K562 (cell line): Measurements from ENCODE around the gene MBNL2. TPM values are rescaled to one million over a fixed set of nuclear protein-coding genes. Genes with fewer than 3 reads are reported as not detected.

Source experiments
- ATAC-seq: fragments of 200-7000 bp; cut with Tn5 transposase; 3 replicates; pipeline ENCODE4 v1.9.1; 2020; ENCODE audit warnings: moderate library complexity
- BruUV-seq: library from RNA; stranded (reverse); fragments of 400-500 nt; replicated peaks from 2 replicates; lab custom pipeline; 2021; lab: Mats Ljungman, UMichigan
- CTCF ChIA-PET: fragments of 300-600 bp; formaldehyde crosslinking; extraction: SDS; loops from one replicate; lab custom pipeline; 2021; ENCODE audit warnings: low intra/inter-chr PET ratio; lab: Yijun Ruan, JAX
- POLR2A ChIA-PET: fragments of 300-600, 350-650 bp; sonication (Branson Sonifier 250); formaldehyde crosslinking; extraction: SDS; loops from one replicate; lab custom pipeline; 2021; ENCODE audit warnings: antibody characterized with exemption, inconsistent platforms; lab: Yijun Ruan, JAX
- DNase-seq, 4 experiments: peaks; one replicate each; pipeline versions ENCODE4 v3.0.0 to v3.0.0-alpha.2; 2011 to 2018; ENCODE audit warnings: low spot score in 3 of 4, mixed read lengths in 3 of 4; ENCODE audit errors: extremely low read depth in 1 of 4
- FAIRE-seq: peaks from 2 replicates; lab custom pipeline; 2011; peaks lifted over from hg19 to GRCh38; lab: Jason Lieb, UNC
- H2AFZ ChIP-seq: 2 replicates; pipeline ENCODE4 v1.6.0; 2011; ENCODE audit warnings: low read depth, low read length, control low read depth, inconsistent platforms
- H3K27ac ChIP-seq: fragments of 200-600 bp; 3 replicates; pipeline ENCODE4 v1.8.0; 2011; ENCODE audit warnings: low read depth, mild to moderate bottlenecking, control low read depth, inconsistent platforms, low read length, moderate library complexity, mixed read lengths; ENCODE audit errors: extremely low read depth
- H3K27me3 ChIP-seq, 2 experiments: fragments of 300-600 bp in 1 of 2; 2 replicates in 1 of 2; 3 replicates in 1 of 2; pipeline versions ENCODE4 v1.6.0 to v1.8.0; 2011; ENCODE audit warnings: inconsistent platforms in 2 of 2, low read length in 2 of 2, mild to moderate bottlenecking in 1 of 2, mixed read lengths in 1 of 2, moderate library complexity in 1 of 2; ENCODE audit not compliant: control insufficient read depth in 2 of 2, insufficient read depth in 2 of 2
- H3K36me3 ChIP-seq: fragments of 300-600 bp; 3 replicates; pipeline ENCODE4 v1.8.0; 2011; ENCODE audit warnings: mild to moderate bottlenecking, low read length, inconsistent platforms; ENCODE audit not compliant: control insufficient read depth, insufficient read depth
- H3K4me1 ChIP-seq, 2 experiments: fragments of 200-600 bp in 1 of 2; replicated peaks in 1 of 2; 2 replicates in 1 of 2; 3 replicates in 1 of 2; pipeline versions ENCODE4 v1.5.1 to v1.8.0; 2011; ENCODE audit warnings: inconsistent platforms in 2 of 2, low read length in 2 of 2, mild to moderate bottlenecking in 1 of 2, mixed read lengths in 1 of 2, moderate library complexity in 1 of 2; ENCODE audit not compliant: control insufficient read depth in 2 of 2, insufficient read depth in 2 of 2
- H3K4me2 ChIP-seq: 2 replicates; pipeline ENCODE4 v1.6.1; 2011; ENCODE audit warnings: low read length, control low read depth, inconsistent platforms, mixed read lengths; ENCODE audit not compliant: insufficient read depth
- H3K4me3 ChIP-seq: fragments of 200-600 bp; sonication (generic), shearing (Covaris generic); 2 replicates; pipeline ENCODE4 v1.5.1; 2016; ENCODE audit warnings: control low read depth, inconsistent platforms
- H3K79me2 ChIP-seq: fragments of 200-600 bp; 3 replicates; pipeline ENCODE4 v1.8.0; 2011; ENCODE audit warnings: low read length, inconsistent platforms; ENCODE audit not compliant: control insufficient read depth, insufficient read depth
- H3K9ac ChIP-seq, 2 experiments: 2 replicates each; pipeline versions ENCODE4 v1.6.0 to v1.6.1; 2011; ENCODE audit warnings: low read depth in 2 of 2, low read length in 2 of 2, control low read depth in 1 of 2, inconsistent platforms in 1 of 2, mild to moderate bottlenecking in 1 of 2, mixed read lengths in 1 of 2; ENCODE audit not compliant: insufficient read depth in 1 of 2
- H3K9me1 ChIP-seq: one replicate; pipeline ENCODE4 v1.6.0; 2011; ENCODE audit warnings: inconsistent platforms, mild to moderate bottlenecking, low read length, moderate library complexity; ENCODE audit not compliant: control insufficient read depth, insufficient read depth
- H3K9me3 ChIP-seq: replicated peaks from 2 replicates; pipeline ENCODE4 v1.5.1; 2011; ENCODE audit warnings: low read depth, low read length, inconsistent platforms; ENCODE audit not compliant: control insufficient read depth, insufficient read depth
- H4K20me1 ChIP-seq: replicated peaks from 2 replicates; pipeline ENCODE4 v1.6.1; 2011; ENCODE audit warnings: low read length, inconsistent platforms, mixed read lengths; ENCODE audit not compliant: control insufficient read depth, insufficient read depth
- ADNP ChIP-seq: fragments of 200-800 bp; sonication (Bioruptor generic); IDR thresholded peaks from 2 replicates; pipeline ENCODE4 v1.6.1; 2016; ENCODE audit warnings: missing genetic modification characterization, missing compliant biosample characterization
- BCOR ChIP-seq: fragments of 450-650 bp; IDR thresholded peaks from 2 replicates; pipeline ENCODE4 v1.6.1; 2016
- BRD4 ChIP-seq: fragments of 200-600 bp; sonication (generic); IDR thresholded peaks from 2 replicates; pipeline ENCODE4 v1.6.1; 2017; ENCODE audit warnings: inconsistent platforms
- DIDO1 ChIP-seq: fragments of 450-650 bp; IDR thresholded peaks from 2 replicates; pipeline ENCODE4 v1.6.1; 2016; ENCODE audit warnings: low read depth, missing biosample characterization, missing genetic modification characterization
- ESRRB ChIP-seq: fragments of 250-450 bp; sonication (Bioruptor Pico); IDR thresholded peaks from 2 replicates; pipeline ENCODE4 v1.5.0; 2020; ENCODE audit warnings: mild to moderate bottlenecking, moderate library complexity, borderline replicate concordance
- JUNB ChIP-seq: fragments of 450-650 bp; formaldehyde crosslinking; conservative IDR thresholded peaks from 2 replicates; pipeline ENCODE4 v1.4.0; 2020; ENCODE audit warnings: mild to moderate bottlenecking
- KDM1A ChIP-seq, 2 experiments: fragments of 450-650 bp; IDR thresholded peaks; 2 replicates each; pipeline ENCODE4 v1.6.1; 2016; ENCODE audit warnings: mild to moderate bottlenecking in 2 of 2
- POU5F1 ChIP-seq: fragments of 150-350 bp; IDR thresholded peaks from 2 replicates; pipeline ENCODE4 v1.6.1; 2014; ENCODE audit warnings: borderline replicate concordance, low read length, low read depth, mild to moderate bottlenecking; ENCODE audit not compliant: partially characterized antibody
- RBM25 ChIP-seq: fragments of 200-400 bp; formaldehyde crosslinking; IDR thresholded peaks from 2 replicates; pipeline ENCODE4 v1.6.1; 2018; ENCODE audit warnings: low read length, low read depth, moderate library complexity; ENCODE audit not compliant: severe bottlenecking
- RBM34 ChIP-seq: fragments of 200-400 bp; formaldehyde crosslinking; IDR thresholded peaks from 2 replicates; pipeline ENCODE4 v1.6.1; 2018; ENCODE audit warnings: low read length, borderline replicate concordance; ENCODE audit not compliant: insufficient read depth
- SAFB ChIP-seq: fragments of 200-400 bp; formaldehyde crosslinking; IDR thresholded peaks from 2 replicates; pipeline ENCODE4 v1.6.1; 2017; ENCODE audit warnings: low read depth, low read length, borderline replicate concordance
- SMARCB1 ChIP-seq: IDR thresholded peaks from 2 replicates; pipeline ENCODE4 v1.6.1; 2011; ENCODE audit warnings: improper control_type of control experiment, low read depth; ENCODE audit not compliant: insufficient read length
- SREBF2 ChIP-seq: sonication (generic); formaldehyde crosslinking; IDR thresholded peaks from 2 replicates; pipeline ENCODE4 v1.4.0; 2020; ENCODE audit warnings: mild to moderate bottlenecking, missing genetic modification reagents
- SRF ChIP-seq, 2 experiments: fragments of 250-450, 450-650 bp in 1 of 2; sonication (Bioruptor Pico) in 1 of 2; sonication (generic) in 1 of 2; formaldehyde crosslinking; IDR thresholded peaks; 2 replicates each; pipeline versions ENCODE4 v1.5.0 to v1.5.1; 2020 to 2022; ENCODE audit warnings: mild to moderate bottlenecking in 1 of 2, missing genetic modification reagents in 1 of 2
- SRSF9 ChIP-seq: fragments of 200-400 bp; formaldehyde crosslinking; IDR thresholded peaks from 2 replicates; pipeline ENCODE4 v1.6.1; 2017; ENCODE audit warnings: low read depth, low read length, borderline replicate concordance
- WGBS: fragments of 100-300 bp; shearing (Covaris generic); methylation state at CpG from one replicate; pipeline ENCODE4 v1.1.6; 2016; ENCODE audit warnings: low coverage, mixed read lengths; ENCODE audit not compliant: insufficient coverage; ENCODE audit errors: missing lambda C conversion rate; 5-methylcytosine and 5-hydroxymethylcytosine counted together
- in situ Hi-C: fragments of 300-500 bp; cut with MboI; formaldehyde crosslinking; loops from 4 replicates; pipeline ENCODE4 v1.15.0; 2018; ENCODE audit warnings: inconsistent platforms, mixed read lengths
- intact Hi-C: fragments of 100-400 bp; cut with micrococcal nuclease; formaldehyde crosslinking; loops from 2 replicates; pipeline ENCODE4 v1.14.2; 2022
- polyA plus RNA-seq, 8 experiments: library from polyadenylated mRNA; depleted of rRNA in 4 of 8; stranded (reverse) in 5 of 8; unstranded in 3 of 8; fragments of >200 nt; fragmentation: Nextera tagmentation in 2 of 8; fragmentation: Illumina TruSeq in 1 of 8; extraction: Ambion mirVana in 2 of 8; extraction: Trizol in 1 of 8; gene quantifications; 2 replicates each; pipeline versions ENCODE4 v1.2.1 to v1.2.3, GENCODE V29; 2011 to 2014; ENCODE audit warnings: inconsistent platforms in 1 of 8, missing spikeins in 1 of 8
- total RNA-seq, 7 experiments: library from RNA; depleted of rRNA in 6 of 7; stranded (reverse); fragments of >200 nt in 6 of 7; fragmentation: Illumina TruSeq in 2 of 7; extraction: Trizol in 2 of 7; gene quantifications; 2 replicates each; pipeline versions ENCODE4 v1.2.1 to v1.2.3, GENCODE V29; 2011 to 2021; ENCODE audit warnings: low replicate concordance in 1 of 7
- TF ChIP-seq, protein P1 (sequence below): fragments of 250-450 bp; sonication (Bioruptor Pico); IDR thresholded peaks from 2 replicates; pipeline ENCODE4 v1.8.0; 2022; ENCODE audit warnings: moderate library complexity, mild to moderate bottlenecking, inconsistent platforms
- TF ChIP-seq, protein P2 (sequence below): sonication (generic); IDR thresholded peaks from 2 replicates; pipeline ENCODE4 v1.6.1; 2016
- TF ChIP-seq, protein P3 (sequence below): fragments of 450-650 bp; IDR thresholded peaks from 2 replicates; pipeline ENCODE4 v1.6.1; 2014; ENCODE audit warnings: low read depth, mild to moderate bottlenecking, moderate library complexity, borderline replicate concordance
- TF ChIP-seq, protein P4 (sequence below): sonication (generic); formaldehyde crosslinking; IDR thresholded peaks from 2 replicates; pipeline ENCODE4 v1.8.0; 2022; ENCODE audit warnings: mild to moderate bottlenecking, missing genetic modification reagents

MBNL2 gene
- total and polyA plus RNA-seq, 9 of the 15 experiments (the other 6 are each of a cell fraction or from before 2014, with no cell fraction given), result 7.0 to 24.8 (median 13.8) TPM

GRCh38 chr13:97317933-97318332, 95.8 kb downstream of the MBNL2 start:
- Histone ChIP-seq H3K4me1 (no peaks in the 10 kb centered on the region; a peak in 2 of 5 replicates), H3K36me3 (no peaks in the 10 kb centered on the region; the same call in 2 of the 3 replicates), H2AFZ (no peak overlapping the region), H3K27me3 (no peaks in the 10 kb centered on the region), H4K20me1 (peaks cover 37% of the 10 kb centered on the region), H3K4me2 (no peak overlapping the region), H3K4me3 (no peak overlapping the region), H3K9me3 (no peaks in the 10 kb centered on the region), H3K9me1 (no peaks in the 10 kb centered on the region), H3K27ac (no peak overlapping the region), H3K79me2 (peaks cover 14% of the 10 kb centered on the region; the same call in 2 of the 3 replicates), H3K9ac (no peak overlapping the region)
- ATAC-seq, result no peak
- in situ Hi-C loops (no loop called here), intact Hi-C loops (no loop called here)
- WGBS, result 69% methylated on average over 1 of the region's 1 CpG
- ChIA-PET CTCF (no interaction called here), POLR2A (no interaction called here)
- BruUV-seq, result no TSS peak
- DNase-seq, result no peak
- FAIRE-seq, result no peak
- TF ChIP-seq SRSF9 (no peak), POU5F1 (no peak), SRF (CRISPR knock-in tag; IDR thresholded peaks at IDR 0.05) (no peak), ADNP (tag) (peak; percentile 51; the same call in 1 of the 2 replicates), RBM25 (peak; percentile 93), SMARCB1 (no peak), RBM34 (no peak), SREBF2 (CRISPR knock-in tag) (no peak), BRD4 (no peak), SAFB (no peak), ESRRB (CRISPR knock-in tag) (no peak), BCOR (0 out of 2 replicates have a peak, but pooled peaks have one; percentile 27), KDM1A (IDR thresholded peaks at IDR 0.05) (0 out of 4 replicates have a peak, but pooled peaks of 1 of the 2 experiments have one; percentile 13), DIDO1 (no peak), JUNB (CRISPR knock-in tag) (no peak)
- TF ChIP-seq, protein P1, sequence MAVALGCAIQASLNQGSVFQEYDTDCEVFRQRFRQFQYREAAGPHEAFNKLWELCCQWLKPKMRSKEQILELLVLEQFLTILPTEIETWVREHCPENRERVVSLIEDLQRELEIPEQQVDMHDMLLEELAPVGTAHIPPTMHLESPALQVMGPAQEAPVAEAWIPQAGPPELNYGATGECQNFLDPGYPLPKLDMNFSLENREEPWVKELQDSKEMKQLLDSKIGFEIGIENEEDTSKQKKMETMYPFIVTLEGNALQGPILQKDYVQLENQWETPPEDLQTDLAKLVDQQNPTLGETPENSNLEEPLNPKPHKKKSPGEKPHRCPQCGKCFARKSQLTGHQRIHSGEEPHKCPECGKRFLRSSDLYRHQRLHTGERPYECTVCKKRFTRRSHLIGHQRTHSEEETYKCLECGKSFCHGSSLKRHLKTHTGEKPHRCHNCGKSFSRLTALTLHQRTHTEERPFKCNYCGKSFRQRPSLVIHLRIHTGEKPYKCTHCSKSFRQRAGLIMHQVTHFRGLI (CRISPR knock-in tag), result no peak
- TF ChIP-seq, protein P2, sequence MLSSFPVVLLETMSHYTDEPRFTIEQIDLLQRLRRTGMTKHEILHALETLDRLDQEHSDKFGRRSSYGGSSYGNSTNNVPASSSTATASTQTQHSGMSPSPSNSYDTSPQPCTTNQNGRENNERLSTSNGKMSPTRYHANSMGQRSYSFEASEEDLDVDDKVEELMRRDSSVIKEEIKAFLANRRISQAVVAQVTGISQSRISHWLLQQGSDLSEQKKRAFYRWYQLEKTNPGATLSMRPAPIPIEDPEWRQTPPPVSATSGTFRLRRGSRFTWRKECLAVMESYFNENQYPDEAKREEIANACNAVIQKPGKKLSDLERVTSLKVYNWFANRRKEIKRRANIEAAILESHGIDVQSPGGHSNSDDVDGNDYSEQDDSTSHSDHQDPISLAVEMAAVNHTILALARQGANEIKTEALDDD, result no peak
- TF ChIP-seq, protein P3, sequence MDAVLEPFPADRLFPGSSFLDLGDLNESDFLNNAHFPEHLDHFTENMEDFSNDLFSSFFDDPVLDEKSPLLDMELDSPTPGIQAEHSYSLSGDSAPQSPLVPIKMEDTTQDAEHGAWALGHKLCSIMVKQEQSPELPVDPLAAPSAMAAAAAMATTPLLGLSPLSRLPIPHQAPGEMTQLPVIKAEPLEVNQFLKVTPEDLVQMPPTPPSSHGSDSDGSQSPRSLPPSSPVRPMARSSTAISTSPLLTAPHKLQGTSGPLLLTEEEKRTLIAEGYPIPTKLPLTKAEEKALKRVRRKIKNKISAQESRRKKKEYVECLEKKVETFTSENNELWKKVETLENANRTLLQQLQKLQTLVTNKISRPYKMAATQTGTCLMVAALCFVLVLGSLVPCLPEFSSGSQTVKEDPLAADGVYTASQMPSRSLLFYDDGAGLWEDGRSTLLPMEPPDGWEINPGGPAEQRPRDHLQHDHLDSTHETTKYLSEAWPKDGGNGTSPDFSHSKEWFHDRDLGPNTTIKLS, result no peak
- TF ChIP-seq, protein P4, sequence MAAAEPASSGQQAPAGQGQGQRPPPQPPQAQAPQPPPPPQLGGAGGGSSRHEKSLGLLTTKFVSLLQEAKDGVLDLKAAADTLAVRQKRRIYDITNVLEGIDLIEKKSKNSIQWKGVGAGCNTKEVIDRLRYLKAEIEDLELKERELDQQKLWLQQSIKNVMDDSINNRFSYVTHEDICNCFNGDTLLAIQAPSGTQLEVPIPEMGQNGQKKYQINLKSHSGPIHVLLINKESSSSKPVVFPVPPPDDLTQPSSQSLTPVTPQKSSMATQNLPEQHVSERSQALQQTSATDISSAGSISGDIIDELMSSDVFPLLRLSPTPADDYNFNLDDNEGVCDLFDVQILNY (CRISPR knock-in tag), result no peak
